Trophoblast cell (in vitro differentiated cells and primary cell): Measurements from ENCODE around the gene TAF11.

Source experiments
- DNase-seq, 2 donors: peaks; one replicate each; pipeline ENCODE4 v3.0.0-alpha.2; 2016
- H2AFZ ChIP-seq: 2 replicates; pipeline ENCODE4 v1.6.1; 2013; ENCODE audit warnings: low read length, moderate library complexity, mild to moderate bottlenecking; ENCODE audit not compliant: insufficient read depth, poor library complexity
- H2AK5ac ChIP-seq: 2 replicates; pipeline ENCODE4 v1.6.1; 2013; ENCODE audit warnings: mild to moderate bottlenecking, low read length
- H2BK120ac ChIP-seq: 2 replicates; pipeline ENCODE4 v1.6.1; 2013; ENCODE audit warnings: low read length, mild to moderate bottlenecking, moderate library complexity; ENCODE audit not compliant: insufficient read depth, poor library complexity
- H2BK12ac ChIP-seq: 2 replicates; pipeline ENCODE4 v1.6.1; 2013; ENCODE audit warnings: mild to moderate bottlenecking, low read length, moderate library complexity
- H2BK5ac ChIP-seq: 2 replicates; pipeline ENCODE4 v1.6.1; 2013; ENCODE audit warnings: low read length, low read depth, moderate library complexity, mild to moderate bottlenecking; ENCODE audit not compliant: poor library complexity
- H3K14ac ChIP-seq: 2 replicates; pipeline ENCODE4 v1.6.1; 2013; ENCODE audit warnings: mild to moderate bottlenecking, low read length
- H3K18ac ChIP-seq: 2 replicates; pipeline ENCODE4 v1.6.1; 2013; ENCODE audit warnings: mild to moderate bottlenecking, low read length
- H3K23ac ChIP-seq: 2 replicates; pipeline ENCODE4 v1.6.1; 2013; ENCODE audit warnings: low read length
- H3K27ac ChIP-seq: 2 replicates; pipeline ENCODE4 v1.5.1; 2013; ENCODE audit warnings: low read depth, mild to moderate bottlenecking, inconsistent platforms, low read length, moderate library complexity
- H3K27me3 ChIP-seq: 2 replicates; pipeline ENCODE4 v1.6.1; 2013; ENCODE audit warnings: inconsistent platforms, mild to moderate bottlenecking, low read length, moderate library complexity; ENCODE audit not compliant: insufficient read depth
- H3K36me3 ChIP-seq, 2 experiments: 1 replicate in 1 of 2; 2 replicates in 1 of 2; pipeline ENCODE4 v1.6.1; 2013; ENCODE audit warnings: low read length in 2 of 2, mild to moderate bottlenecking in 2 of 2, moderate library complexity in 1 of 2; ENCODE audit not compliant: insufficient read depth in 2 of 2, control insufficient read depth in 1 of 2
- H3K4ac ChIP-seq: 2 replicates; pipeline ENCODE4 v1.6.1; 2013; ENCODE audit warnings: low read depth, mild to moderate bottlenecking, low read length, moderate library complexity
- H3K4me1 ChIP-seq, 2 experiments: 1 replicate in 1 of 2; 2 replicates in 1 of 2; pipeline ENCODE4 v1.6.1; 2013; ENCODE audit warnings: low read length in 2 of 2, mild to moderate bottlenecking in 2 of 2, moderate library complexity in 1 of 2; ENCODE audit not compliant: insufficient read depth in 2 of 2, control insufficient read depth in 1 of 2
- H3K4me2 ChIP-seq: 2 replicates; pipeline ENCODE4 v1.6.1; 2013; ENCODE audit warnings: inconsistent platforms, mild to moderate bottlenecking, low read length, moderate library complexity
- H3K4me3 ChIP-seq: 2 replicates; pipeline ENCODE4 v1.5.1; 2013; ENCODE audit warnings: mild to moderate bottlenecking, low read depth, low read length, inconsistent platforms
- H3K79me1 ChIP-seq: one replicate; pipeline ENCODE4 v1.6.1; 2013; ENCODE audit warnings: low read length
- H3K79me2 ChIP-seq: 2 replicates; pipeline ENCODE4 v1.6.1; 2013; ENCODE audit warnings: low read length, mild to moderate bottlenecking; ENCODE audit not compliant: control insufficient read depth, insufficient read depth, poor library complexity
- H3K9ac ChIP-seq: 2 replicates; pipeline ENCODE4 v1.6.1; 2013; ENCODE audit warnings: mild to moderate bottlenecking, low read length
- H3K9me3 ChIP-seq: 2 replicates; pipeline ENCODE4 v1.6.1; 2013; ENCODE audit warnings: low read depth, mild to moderate bottlenecking, control low read depth, inconsistent platforms, low read length; ENCODE audit not compliant: insufficient read depth
- H4K12ac ChIP-seq: 2 replicates; pipeline ENCODE4 v1.6.1; 2013; ENCODE audit warnings: low read depth, mild to moderate bottlenecking, low read length, moderate library complexity
- H4K8ac ChIP-seq: 2 replicates; pipeline ENCODE4 v1.6.1; 2013; ENCODE audit warnings: low read depth, mild to moderate bottlenecking, low read length, moderate library complexity
- H4K91ac ChIP-seq: one replicate; pipeline ENCODE4 v1.6.1; 2013; ENCODE audit warnings: low read depth, mild to moderate bottlenecking, low read length, moderate library complexity
- WGBS: extraction: QIAGEN DNeasy Blood & Tissue Kit; methylation state at CpG from one replicate; pipeline ENCODE4 v1.1.7; 2013; ENCODE audit warnings: missing lambda C conversion rate; ENCODE audit not compliant: insufficient read length, insufficient coverage; ENCODE audit errors: extremely low coverage; 5-methylcytosine and 5-hydroxymethylcytosine counted together

Gene TAF11

GRCh38 chr6:34832942-34833341 lies 54.9 kb downstream of the TAF11 start:
- H3K4me3 ChIP-seq, result no peak overlapping the region
- no peak overlapping the region for H2AK5ac ChIP-seq
- no peak overlapping the region for H3K14ac ChIP-seq
- no peak overlapping the region for H3K23ac ChIP-seq
- no peak overlapping the region for H3K4me2 ChIP-seq
- H4K12ac ChIP-seq, result no peak overlapping the region
- no peaks in the 10 kb centered on the region for H3K9me3 ChIP-seq
- no peak for DNase-seq
- no peak overlapping the region for H2BK12ac ChIP-seq
- no peak overlapping the region for H3K27ac ChIP-seq
- no peaks in the 10 kb centered on the region for H3K27me3 ChIP-seq
- H4K8ac ChIP-seq, result no peak overlapping the region
- H3K9ac ChIP-seq, result no peak overlapping the region
- peaks cover 2% of the 10 kb centered on the region for H3K79me2 ChIP-seq
- peaks cover 10 to 12% of the 10 kb centered on the region in 2 experiments for H3K4me1 ChIP-seq
- no peak overlapping the region for H4K91ac ChIP-seq
- H3K79me1 ChIP-seq, result peaks cover 4% of the 10 kb centered on the region
- H2BK5ac ChIP-seq, result no peak overlapping the region
- H3K4ac ChIP-seq, result no peak overlapping the region
- no peak overlapping the region for H2BK120ac ChIP-seq
- WGBS, result no CpG with 5 or more reads among the region's 1 CpG
- no peak overlapping the region for H2AFZ ChIP-seq
- no peak overlapping the region for H3K18ac ChIP-seq
- peaks cover 2 to 4% of the 10 kb centered on the region in 2 experiments for H3K36me3 ChIP-seq

DNA sequence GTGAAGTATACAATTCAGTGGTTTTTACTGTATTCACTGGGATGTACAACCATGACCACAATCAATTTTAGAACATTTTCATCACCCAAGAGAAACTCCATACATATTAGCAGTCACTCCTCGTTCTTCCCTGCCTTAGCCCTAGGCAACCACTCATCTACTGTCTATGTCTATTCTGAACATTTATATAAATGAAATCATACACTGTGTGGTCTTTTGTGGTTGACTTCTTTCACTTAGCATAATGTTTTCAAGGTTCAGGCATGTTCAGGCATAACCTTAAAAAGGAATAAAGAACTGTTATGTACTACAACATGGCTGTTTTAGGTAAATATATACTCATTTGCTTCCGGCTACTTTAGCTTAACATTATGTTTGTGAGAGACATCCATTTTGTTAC lies 58.7 kb downstream of the TAF11 start:
- WGBS, result no CpG with 5 or more reads among the region's 2 CpGs
- no peak overlapping the region for H4K91ac ChIP-seq
- H3K4ac ChIP-seq, result no peak overlapping the region

More for the DNA sequence above, 58.7 kb downstream of the TAF11 start:
- Histone ChIP-seq H3K23ac (no peak overlapping the region), H3K4me2 (no peak overlapping the region), H2BK12ac (no peak overlapping the region), H2AFZ (no peak overlapping the region), H3K79me1 (no peaks in the 10 kb centered on the region), H4K12ac (no peak overlapping the region), H2BK120ac (no peak overlapping the region), H3K27me3 (no peaks in the 10 kb centered on the region), H2BK5ac (no peak overlapping the region), H3K36me3 (peaks cover 1% of the 10 kb centered on the region in 2 experiments), H2AK5ac (no peak overlapping the region), H3K9me3 (no peaks in the 10 kb centered on the region), H3K79me2 (no peaks in the 10 kb centered on the region), H3K4me1 (no peaks in the 10 kb centered on the region), H3K18ac (no peak overlapping the region), H4K8ac (no peak overlapping the region), H3K4me3 (no peak overlapping the region), H3K27ac (no peak overlapping the region), H3K14ac (no peak overlapping the region), H3K9ac (no peak overlapping the region)
- DNase-seq, result no peak
